Panc1 (cell line): ENCODE measurements around the gene AFG1L. TPM values are rescaled to one million over a fixed set of nuclear protein-coding genes. Genes with fewer than 3 reads are reported as not detected.

Experiments
- ATAC-seq: fragments of 200-7000 bp; cut with Tn5 transposase; 2 replicates; pipeline ENCODE4 v1.9.1; 2020; ENCODE audit warnings: mild to moderate bottlenecking, moderate library complexity
- BruUV-seq: library from RNA; stranded (reverse); fragments of 400-500 nt; replicated peaks from 2 replicates; lab custom pipeline; 2021; lab: Mats Ljungman, UMichigan
- CTCF ChIA-PET: fragments of 300-600 bp; sonication (Branson Sonifier 250); formaldehyde crosslinking; loops from one replicate; lab custom pipeline; 2022; ENCODE audit warnings: antibody characterized with exemption; lab: Charles Lee
- POLR2A ChIA-PET: fragments of 300-600 bp; sonication (Branson Sonifier 250); formaldehyde crosslinking; loops from one replicate; lab custom pipeline; 2022; ENCODE audit warnings: antibody characterized with exemption; lab: Charles Lee
- DNase-seq: peaks from one replicate; pipeline ENCODE4 v3.0.0-alpha.2; 2010; ENCODE audit warnings: low read depth, low spot score
- H3K27ac ChIP-seq: 2 replicates; pipeline ENCODE4 v1.5.1; 2011; ENCODE audit warnings: mild to moderate bottlenecking, low read length, inconsistent platforms
- H3K27me3 ChIP-seq: fragments of 200-500 bp; sonication (Bioruptor generic); 2 replicates; pipeline ENCODE4 v1.6.0; 2014; ENCODE audit warnings: low read length, inconsistent platforms; ENCODE audit not compliant: control insufficient read depth, insufficient read depth
- H3K36me3 ChIP-seq: fragments of 200-500 bp; sonication (Bioruptor generic); 2 replicates; pipeline ENCODE4 v1.5.1; 2014; ENCODE audit warnings: inconsistent platforms, mild to moderate bottlenecking, low read length, moderate library complexity; ENCODE audit not compliant: control insufficient read depth, insufficient read depth
- H3K4me1 ChIP-seq: 2 replicates; pipeline ENCODE4 v1.5.1; 2011; ENCODE audit warnings: inconsistent platforms, mild to moderate bottlenecking, low read length, moderate library complexity; ENCODE audit not compliant: control insufficient read depth, insufficient read depth
- H3K4me3 ChIP-seq, 2 experiments: 2 replicates each; pipeline ENCODE4 v1.5.1; 2011 to 2012; ENCODE audit warnings: low read depth in 2 of 2, low read length in 2 of 2, mild to moderate bottlenecking in 2 of 2, inconsistent platforms in 1 of 2, moderate library complexity in 1 of 2
- H3K9me3 ChIP-seq: fragments of 200-500 bp; sonication (Bioruptor generic); 2 replicates; pipeline ENCODE4 v1.5.1; 2014; ENCODE audit warnings: low read depth, mild to moderate bottlenecking, inconsistent platforms, low read length, moderate library complexity; ENCODE audit not compliant: control insufficient read depth, insufficient read depth
- POLR2AphosphoS5 ChIP-seq: IDR thresholded peaks from 2 replicates; pipeline ENCODE4 v1.6.1; 2012; ENCODE audit warnings: mild to moderate bottlenecking, low read depth, low read length, moderate library complexity
- SIN3A ChIP-seq: IDR thresholded peaks from 2 replicates; pipeline ENCODE4 v1.6.1; 2012; ENCODE audit warnings: low read depth, mild to moderate bottlenecking, low read length, moderate library complexity, borderline replicate concordance; ENCODE audit not compliant: insufficient read depth
- TCF7L2 ChIP-seq: IDR thresholded peaks from 2 replicates; pipeline ENCODE4 v1.6.1; 2011; ENCODE audit warnings: mild to moderate bottlenecking, low read depth, low read length, inconsistent platforms
- in situ Hi-C: cut with HindIII; loops from 2 replicates; pipeline ENCODE4 v1.10.0; 2016; ENCODE audit warnings: low sequenced_read_pairs, low pct_unique_long_range_greater_than_20kb
- intact Hi-C: fragments of 100-400 bp; cut with micrococcal nuclease; formaldehyde crosslinking; loops from one replicate; pipeline ENCODE4 v1.10.0; 2022; ENCODE audit not compliant: unreplicated experiment
- total RNA-seq: library from RNA; stranded (reverse); gene quantifications from one replicate; pipeline ENCODE4 v1.2.1, GENCODE V29; 2021; ENCODE audit not compliant: unreplicated experiment
- TF ChIP-seq, protein P1 (sequence below): fragments of 450-650 bp; IDR thresholded peaks from 2 replicates; pipeline ENCODE4 v1.5.1; 2017; ENCODE audit warnings: mild to moderate bottlenecking
- TF ChIP-seq, protein P2 (sequence below), 2 experiments: IDR thresholded peaks; 2 replicates each; pipeline ENCODE4 v1.6.1; 2011 to 2012; ENCODE audit warnings: low read depth in 2 of 2, control low read depth in 1 of 2, low read length in 1 of 2, mild to moderate bottlenecking in 1 of 2, moderate library complexity in 1 of 2; ENCODE audit not compliant: insufficient read depth in 1 of 2

AFG1L gene
- total RNA-seq, 1 experiment from 2014 or later = 12.4 TPM

DNA sequence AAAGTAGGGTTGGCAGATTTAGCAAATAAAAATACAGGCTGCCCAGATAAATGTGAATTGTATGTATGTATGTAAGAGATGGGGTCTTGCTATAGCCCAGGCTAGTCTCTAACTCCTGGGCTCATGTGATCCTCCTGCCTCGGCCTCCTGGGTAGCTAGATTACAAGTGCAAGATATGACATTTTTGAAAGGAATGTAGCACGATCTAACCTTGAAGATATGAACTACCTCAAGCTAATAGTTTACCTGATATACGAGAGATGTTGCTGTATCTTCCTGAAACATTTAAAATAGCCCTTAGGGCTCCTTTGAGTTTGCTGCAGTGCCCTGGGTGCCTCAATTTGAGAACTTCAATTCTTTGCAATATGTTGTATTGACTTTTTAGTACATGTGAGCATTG, 42.1 kb downstream of the AFG1L start:
- no peaks in the 10 kb centered on the region for H3K36me3 ChIP-seq
- no peaks in the 10 kb centered on the region for H3K27me3 ChIP-seq
- intact Hi-C loops (no loop called here), in situ Hi-C loops (no loop called here)
- TF ChIP-seq POLR2AphosphoS5 = no peak
- TF ChIP-seq, protein P1, sequence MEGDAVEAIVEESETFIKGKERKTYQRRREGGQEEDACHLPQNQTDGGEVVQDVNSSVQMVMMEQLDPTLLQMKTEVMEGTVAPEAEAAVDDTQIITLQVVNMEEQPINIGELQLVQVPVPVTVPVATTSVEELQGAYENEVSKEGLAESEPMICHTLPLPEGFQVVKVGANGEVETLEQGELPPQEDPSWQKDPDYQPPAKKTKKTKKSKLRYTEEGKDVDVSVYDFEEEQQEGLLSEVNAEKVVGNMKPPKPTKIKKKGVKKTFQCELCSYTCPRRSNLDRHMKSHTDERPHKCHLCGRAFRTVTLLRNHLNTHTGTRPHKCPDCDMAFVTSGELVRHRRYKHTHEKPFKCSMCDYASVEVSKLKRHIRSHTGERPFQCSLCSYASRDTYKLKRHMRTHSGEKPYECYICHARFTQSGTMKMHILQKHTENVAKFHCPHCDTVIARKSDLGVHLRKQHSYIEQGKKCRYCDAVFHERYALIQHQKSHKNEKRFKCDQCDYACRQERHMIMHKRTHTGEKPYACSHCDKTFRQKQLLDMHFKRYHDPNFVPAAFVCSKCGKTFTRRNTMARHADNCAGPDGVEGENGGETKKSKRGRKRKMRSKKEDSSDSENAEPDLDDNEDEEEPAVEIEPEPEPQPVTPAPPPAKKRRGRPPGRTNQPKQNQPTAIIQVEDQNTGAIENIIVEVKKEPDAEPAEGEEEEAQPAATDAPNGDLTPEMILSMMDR = no peak
- TF ChIP-seq SIN3A = no peak
- TF ChIP-seq TCF7L2 = no peak
- TF ChIP-seq, protein P2, sequence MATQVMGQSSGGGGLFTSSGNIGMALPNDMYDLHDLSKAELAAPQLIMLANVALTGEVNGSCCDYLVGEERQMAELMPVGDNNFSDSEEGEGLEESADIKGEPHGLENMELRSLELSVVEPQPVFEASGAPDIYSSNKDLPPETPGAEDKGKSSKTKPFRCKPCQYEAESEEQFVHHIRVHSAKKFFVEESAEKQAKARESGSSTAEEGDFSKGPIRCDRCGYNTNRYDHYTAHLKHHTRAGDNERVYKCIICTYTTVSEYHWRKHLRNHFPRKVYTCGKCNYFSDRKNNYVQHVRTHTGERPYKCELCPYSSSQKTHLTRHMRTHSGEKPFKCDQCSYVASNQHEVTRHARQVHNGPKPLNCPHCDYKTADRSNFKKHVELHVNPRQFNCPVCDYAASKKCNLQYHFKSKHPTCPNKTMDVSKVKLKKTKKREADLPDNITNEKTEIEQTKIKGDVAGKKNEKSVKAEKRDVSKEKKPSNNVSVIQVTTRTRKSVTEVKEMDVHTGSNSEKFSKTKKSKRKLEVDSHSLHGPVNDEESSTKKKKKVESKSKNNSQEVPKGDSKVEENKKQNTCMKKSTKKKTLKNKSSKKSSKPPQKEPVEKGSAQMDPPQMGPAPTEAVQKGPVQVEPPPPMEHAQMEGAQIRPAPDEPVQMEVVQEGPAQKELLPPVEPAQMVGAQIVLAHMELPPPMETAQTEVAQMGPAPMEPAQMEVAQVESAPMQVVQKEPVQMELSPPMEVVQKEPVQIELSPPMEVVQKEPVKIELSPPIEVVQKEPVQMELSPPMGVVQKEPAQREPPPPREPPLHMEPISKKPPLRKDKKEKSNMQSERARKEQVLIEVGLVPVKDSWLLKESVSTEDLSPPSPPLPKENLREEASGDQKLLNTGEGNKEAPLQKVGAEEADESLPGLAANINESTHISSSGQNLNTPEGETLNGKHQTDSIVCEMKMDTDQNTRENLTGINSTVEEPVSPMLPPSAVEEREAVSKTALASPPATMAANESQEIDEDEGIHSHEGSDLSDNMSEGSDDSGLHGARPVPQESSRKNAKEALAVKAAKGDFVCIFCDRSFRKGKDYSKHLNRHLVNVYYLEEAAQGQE (IDR thresholded peaks at IDR 0.05; ENCODE audit: insufficient read depth in 1 of 2, low read depth in 2 of 2, low read length in 1 of 2) = no peak
- no peaks in the 10 kb centered on the region for H3K4me1 ChIP-seq
- H3K4me3 ChIP-seq = no peak overlapping the region
- H3K27ac ChIP-seq = no peak overlapping the region
- POLR2A ChIA-PET = no interaction called here
- DNase-seq = no peak
- H3K9me3 ChIP-seq = no peaks in the 10 kb centered on the region
- BruUV-seq = no TSS peak
- ATAC-seq = no peak
- CTCF ChIA-PET = no interaction called here

DNA sequence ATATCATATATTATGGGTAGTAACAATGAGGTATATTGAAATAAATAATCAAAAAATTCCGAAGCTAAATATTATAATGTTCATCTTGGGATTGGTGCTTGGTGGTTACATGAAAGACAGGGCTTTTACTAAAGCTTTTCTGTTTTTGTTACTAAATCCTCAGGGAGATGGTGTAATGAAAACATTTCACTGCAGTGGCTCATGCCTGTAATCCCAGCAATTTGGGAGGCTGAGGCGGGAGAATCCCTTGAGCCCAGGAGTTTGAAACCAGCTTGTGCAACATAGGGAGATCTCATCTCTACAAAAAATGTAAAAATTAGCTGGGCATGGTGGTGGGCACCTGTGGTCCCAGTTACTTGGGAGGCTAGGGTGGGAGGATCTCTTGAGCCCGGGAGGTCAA, 42.9 kb downstream of the AFG1L start:
- Histone ChIP-seq H3K27ac (no peak overlapping the region), H3K4me1 (no peaks in the 10 kb centered on the region), H3K4me3 (no peak overlapping the region), H3K9me3 (no peaks in the 10 kb centered on the region), H3K27me3 (no peaks in the 10 kb centered on the region), H3K36me3 (no peaks in the 10 kb centered on the region)
- BruUV-seq = no TSS peak
- TF ChIP-seq, protein P1 = no peak
- TF ChIP-seq TCF7L2 (no peak), POLR2AphosphoS5 (no peak), SIN3A (no peak)
- TF ChIP-seq, protein P2 (IDR thresholded peaks at IDR 0.05; ENCODE audit: insufficient read depth in 1 of 2, low read depth in 2 of 2, low read length in 1 of 2) = no peak
- ChIA-PET CTCF (no interaction called here), POLR2A (interaction anchor here (0.6 kb wide), 1 partner anchor 214 kb away, joined by 6 read pairs; no protein-coding TSS in a partner anchor)
- DNase-seq = no peak
- intact Hi-C loops = no loop called here
- in situ Hi-C loops = no loop called here
- no peak for ATAC-seq
